NOMO-1 treated with DMSO at 0.1 percent for 48 hours (cell line): Measurements from ENCODE around the gene ZBTB7C.

ENCODE experiments used
- DNase-seq: peaks from one replicate; lab custom pipeline; 2025; ENCODE audit not compliant: unreplicated experiment; lab: John Stamatoyannopoulos, UW

ZBTB7C gene

GRCh38 chr18:48219810-48220499, 189.2 kb downstream of the ZBTB7C start:
- DNase-seq, result no peak

GRCh38 chr18:48219037-48219809, 190.0 kb downstream of the ZBTB7C start:
- DNase-seq, result no peak

- DNase-seq, result no peak
These were observed 190.7 kb downstream of the ZBTB7C start for GRCh38 chr18:48218285-48219022.

GRCh38 chr18:48217258-48218250, 191.6 kb downstream of the ZBTB7C start:
- DNase-seq, result no peak

DNA sequence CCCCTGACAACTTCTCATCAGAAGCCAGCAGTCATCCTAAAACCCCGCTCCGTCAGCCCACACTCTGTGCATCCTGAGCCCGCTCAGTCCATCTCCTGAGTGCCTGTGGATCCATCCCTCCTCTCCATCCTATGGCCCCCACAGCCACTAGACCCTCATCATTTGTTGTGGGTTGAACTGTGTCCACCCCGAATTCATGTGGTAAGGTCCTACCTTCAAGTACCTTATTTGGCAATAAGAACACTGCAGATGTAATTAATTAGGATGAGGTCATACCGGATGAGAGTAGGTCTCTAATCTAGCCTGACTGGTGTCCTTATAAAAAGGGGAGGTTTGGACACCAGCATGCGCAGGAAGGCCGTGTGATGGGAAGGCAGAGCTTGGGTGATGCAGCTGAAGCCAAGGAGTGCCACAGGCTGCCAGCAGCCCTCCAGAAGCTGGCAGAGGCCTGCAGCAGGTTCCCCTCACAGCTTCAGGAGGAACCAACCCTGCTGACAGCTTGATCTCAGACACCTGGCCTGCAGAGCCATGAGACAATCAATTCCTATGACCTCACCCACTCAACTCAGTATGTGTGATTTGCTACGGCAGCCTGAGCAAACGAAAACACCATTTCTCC, 192.4 kb downstream of the ZBTB7C start:
- no peak for DNase-seq

- no peak for DNase-seq
These were observed 193.1 kb downstream of the ZBTB7C start for GRCh38 chr18:48215876-48216638.

GRCh38 chr18:48213791-48214190, 195.4 kb downstream of the ZBTB7C start:
- no peak for DNase-seq

DNA sequence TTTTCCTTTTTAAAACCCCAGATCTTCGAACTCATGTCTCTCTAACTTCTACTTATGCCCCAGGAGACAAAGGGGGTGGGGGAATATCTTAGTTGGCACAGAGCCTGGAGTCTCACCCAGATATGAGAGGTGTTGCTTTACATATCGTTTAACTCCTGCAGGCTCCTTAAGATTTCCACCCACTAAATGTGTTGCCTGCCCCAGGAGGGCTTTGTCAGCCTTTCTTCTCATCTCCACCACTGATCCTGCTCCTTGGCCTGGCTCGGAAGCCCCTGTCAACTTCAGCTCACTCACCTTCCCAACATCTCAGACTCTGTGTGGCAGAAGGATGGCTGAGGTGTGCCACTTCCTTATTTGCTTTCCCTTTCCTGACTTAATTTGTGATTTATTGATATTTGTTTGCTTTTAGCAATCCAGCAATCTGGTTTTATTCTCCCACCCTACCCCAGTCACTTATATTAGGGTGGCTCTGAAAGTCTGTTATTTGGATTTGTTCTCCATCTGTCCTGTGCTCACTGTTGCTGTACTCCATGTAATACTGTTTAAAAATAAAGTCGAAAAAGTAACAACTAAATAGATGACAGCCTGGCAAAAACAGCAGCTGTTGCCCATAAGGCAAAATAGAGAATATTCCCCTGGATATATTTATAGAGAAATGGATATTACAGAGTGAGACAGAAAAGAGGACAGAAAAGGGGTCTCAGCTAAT, 200.6 kb downstream of the ZBTB7C start:
- DNase-seq, result no peak

GRCh38 chr18:48207733-48208132, 201.4 kb downstream of the ZBTB7C start:
- no peak for DNase-seq

DNA sequence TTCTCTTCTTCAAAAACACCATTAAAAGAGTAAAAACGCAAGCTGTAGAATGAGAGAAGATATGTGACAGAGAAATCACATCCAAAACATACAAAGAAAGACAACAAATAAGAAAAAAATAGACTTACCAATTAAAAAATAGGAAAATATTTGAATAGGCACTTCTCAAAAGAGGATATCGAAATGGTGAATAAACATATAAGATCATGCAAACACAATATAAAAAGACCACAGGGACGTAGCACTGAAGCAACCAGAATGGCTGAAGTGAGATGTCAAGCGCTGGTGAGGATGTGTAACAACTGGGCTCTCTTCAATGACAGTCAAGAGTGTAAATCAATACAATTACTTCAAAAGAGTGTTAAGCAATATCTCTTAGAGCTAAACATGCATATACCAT, 202.3 kb downstream of the ZBTB7C start:
- no peak for DNase-seq

DNA sequence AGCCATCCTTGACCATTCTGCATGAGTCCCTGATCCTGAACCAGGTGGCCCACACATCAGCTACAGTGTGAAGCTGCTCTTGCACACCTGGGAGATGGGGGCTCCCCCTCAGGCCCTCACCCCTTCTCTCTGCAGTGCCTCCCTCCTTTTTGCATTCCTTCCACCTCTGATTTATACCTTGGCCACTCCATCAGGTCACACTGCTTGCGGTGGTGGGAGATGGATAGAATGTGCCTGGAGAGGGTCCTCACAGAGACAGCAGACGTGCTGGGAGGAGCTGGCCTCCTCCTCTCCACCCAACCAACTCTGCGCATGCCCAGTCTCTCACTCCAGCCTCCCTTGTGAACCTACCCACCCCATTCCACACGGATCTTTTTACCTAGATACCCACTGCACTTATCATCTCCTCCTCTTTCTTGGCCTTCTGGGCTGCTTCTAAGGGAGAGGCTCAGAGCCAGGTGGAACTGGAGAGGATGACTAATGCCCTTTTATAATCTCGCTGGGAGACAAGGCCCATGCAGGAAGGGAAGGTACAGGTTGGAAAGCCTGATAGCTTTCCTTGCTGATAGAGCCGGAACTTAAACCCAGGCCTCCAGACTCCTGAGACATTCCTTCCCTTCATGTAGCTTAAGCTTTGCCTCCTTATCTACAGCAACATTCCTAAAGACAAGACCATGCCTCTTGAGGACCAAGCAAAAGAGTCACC, 205.1 kb downstream of the ZBTB7C start:
- no peak for DNase-seq

DNA sequence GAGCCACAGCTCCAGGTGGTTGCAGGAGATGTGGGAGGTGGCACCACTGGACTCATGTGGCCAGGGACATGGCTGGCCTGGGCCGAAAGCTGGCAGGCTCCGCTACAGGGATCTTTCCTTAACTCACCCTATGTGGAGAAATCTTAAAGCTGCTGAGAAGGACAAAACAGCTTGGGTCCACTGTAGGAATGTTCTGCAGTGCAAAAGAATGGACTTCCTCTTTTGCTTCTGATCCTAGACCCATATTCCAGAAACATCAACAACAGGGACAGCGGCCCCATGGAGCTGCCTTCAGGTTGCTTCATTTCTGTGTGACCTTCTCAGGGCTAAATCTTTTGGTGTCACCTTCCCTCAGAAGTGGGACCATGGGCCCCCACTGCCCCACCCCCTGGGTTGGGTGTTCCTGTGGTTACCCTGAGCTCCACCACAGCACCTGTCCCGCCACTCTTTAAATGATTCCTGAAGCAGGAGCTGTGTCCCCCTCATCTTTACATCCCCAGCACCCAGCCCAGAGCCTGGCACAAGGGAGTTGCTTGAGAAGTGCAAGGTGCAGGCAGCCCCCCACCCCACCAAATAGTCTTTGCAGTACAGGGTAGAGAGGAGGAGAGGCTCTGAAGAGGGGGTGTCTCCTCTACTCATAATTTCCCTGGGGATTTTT, 205.8 kb downstream of the ZBTB7C start:
- DNase-seq, result no peak

GRCh38 chr18:48202350-48203260, 206.6 kb downstream of the ZBTB7C start:
- DNase-seq, result no peak

DNA sequence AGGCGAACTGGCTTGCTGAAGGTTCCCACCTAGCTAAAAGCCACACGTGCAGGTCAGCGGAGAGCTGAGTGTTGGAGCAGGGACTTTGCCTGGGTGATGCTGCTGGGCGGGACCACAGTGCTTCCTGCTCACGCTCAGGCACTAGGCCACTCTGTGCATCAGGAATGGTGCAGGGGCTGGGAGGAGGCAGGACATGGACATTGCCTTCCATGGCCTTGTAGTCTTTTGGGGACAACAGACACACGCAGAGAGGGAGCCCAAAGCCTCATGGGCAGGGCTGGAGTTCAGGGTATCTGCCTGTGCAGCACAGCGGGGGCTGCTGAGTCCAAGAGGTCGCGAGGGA, 207.2 kb downstream of the ZBTB7C start:
- DNase-seq, result no peak

- no peak for DNase-seq
These were observed 207.7 kb downstream of the ZBTB7C start for GRCh38 chr18:48201337-48202005.

- DNase-seq, result no peak
These were observed 208.4 kb downstream of the ZBTB7C start for GRCh38 chr18:48200631-48201336.
